Liver (tissue), 9 donors: ENCODE data around the gene DPH3. TPM values are rescaled to one million over a fixed set of nuclear protein-coding genes. Genes with fewer than 3 reads are reported as not detected.

Experiments
- DNase-seq: peaks from one replicate; pipeline ENCODE4 v3.0.0-alpha.2; 2017; ENCODE audit warnings: low spot score
- H3K27ac ChIP-seq, 2 donors: one replicate each; pipeline ENCODE4 v1.7.0; 2013; ENCODE audit warnings: inconsistent platforms in 2 of 2, low read length in 2 of 2, control low read depth in 1 of 2, low read depth in 1 of 2, mild to moderate bottlenecking in 1 of 2
- H3K27me3 ChIP-seq, 4 donors: one replicate each; pipeline versions ENCODE4 v1.6.1 to v1.7.0; 2013; ENCODE audit warnings: low read length in 3 of 4, inconsistent platforms in 1 of 4, mild to moderate bottlenecking in 1 of 4, moderate library complexity in 1 of 4; ENCODE audit not compliant: control insufficient read depth in 4 of 4, insufficient read depth in 4 of 4
- H3K36me3 ChIP-seq, 4 donors: one replicate each; pipeline versions ENCODE4 v1.6.1 to v1.7.0; 2013; ENCODE audit warnings: low read length in 3 of 4, mild to moderate bottlenecking in 3 of 4, low read depth in 1 of 4, moderate library complexity in 1 of 4; ENCODE audit not compliant: control insufficient read depth in 4 of 4, insufficient read depth in 3 of 4
- H3K4me1 ChIP-seq, 4 donors: one replicate each; pipeline versions ENCODE4 v1.6.1 to v1.7.0; 2013; ENCODE audit warnings: low read length in 3 of 4, mild to moderate bottlenecking in 3 of 4, moderate library complexity in 1 of 4; ENCODE audit not compliant: control insufficient read depth in 4 of 4, insufficient read depth in 4 of 4
- H3K4me3 ChIP-seq, 3 donors: one replicate each; pipeline versions ENCODE4 v1.6.1 to v1.7.0; 2013; ENCODE audit warnings: low read length in 3 of 3, control low read depth in 1 of 3, low read depth in 1 of 3, mild to moderate bottlenecking in 1 of 3
- H3K9ac ChIP-seq, 2 donors: one replicate each; pipeline ENCODE4 v1.7.0; 2013; ENCODE audit warnings: low read length in 2 of 2, mild to moderate bottlenecking in 2 of 2, moderate library complexity in 2 of 2, control low read depth in 1 of 2, low read depth in 1 of 2
- H3K9me3 ChIP-seq, 4 donors: one replicate each; pipeline versions ENCODE4 v1.6.1 to v1.7.0; 2013; ENCODE audit warnings: low read length in 3 of 4; ENCODE audit not compliant: control insufficient read depth in 4 of 4
- EGR1 ChIP-seq, 2 donors: IDR thresholded peaks; 2 replicates each; pipeline ENCODE4 v1.6.1; 2016 to 2018; ENCODE audit warnings: antibody characterized with exemption in 2 of 2, low read depth in 2 of 2
- FOXA1 ChIP-seq: IDR thresholded peaks from 2 replicates; pipeline ENCODE4 v1.6.1; 2016; ENCODE audit warnings: antibody characterized with exemption
- FOXA2 ChIP-seq: IDR thresholded peaks from 2 replicates; pipeline ENCODE4 v1.6.1; 2016; ENCODE audit warnings: antibody characterized with exemption
- GABPA ChIP-seq, 2 donors: IDR thresholded peaks in 1 of 2; conservative IDR thresholded peaks in 1 of 2; 2 replicates each; pipeline ENCODE4 v1.6.1; 2016; ENCODE audit warnings: antibody characterized with exemption in 2 of 2, mild to moderate bottlenecking in 1 of 2, moderate library complexity in 1 of 2
- HNF4A ChIP-seq, 2 donors: conservative IDR thresholded peaks; 2 replicates each; pipeline ENCODE4 v1.6.1; 2016; ENCODE audit warnings: antibody characterized with exemption in 2 of 2, mild to moderate bottlenecking in 2 of 2
- HNF4G ChIP-seq: IDR thresholded peaks from 2 replicates; pipeline ENCODE4 v1.6.1; 2016; ENCODE audit warnings: antibody characterized with exemption
- JUND ChIP-seq, 2 donors: IDR thresholded peaks; 2 replicates each; pipeline ENCODE4 v1.6.1; 2016; ENCODE audit warnings: antibody characterized with exemption in 2 of 2
- NR2F2 ChIP-seq: IDR thresholded peaks from 2 replicates; pipeline ENCODE4 v1.6.1; 2016; ENCODE audit warnings: antibody characterized with exemption
- RAD21 ChIP-seq, 2 donors: IDR thresholded peaks; 2 replicates each; pipeline ENCODE4 v1.6.1; 2016; ENCODE audit warnings: antibody characterized with exemption in 2 of 2, mild to moderate bottlenecking in 2 of 2
- RXRA ChIP-seq, 2 donors: IDR thresholded peaks; 2 replicates each; pipeline ENCODE4 v1.6.1; 2017 to 2018; ENCODE audit warnings: antibody characterized with exemption in 2 of 2, mild to moderate bottlenecking in 1 of 2
- SP1 ChIP-seq: IDR thresholded peaks from 2 replicates; pipeline ENCODE4 v1.6.1; 2018; ENCODE audit warnings: antibody characterized with exemption, mild to moderate bottlenecking
- TAF1 ChIP-seq: conservative IDR thresholded peaks from 2 replicates; pipeline ENCODE4 v1.6.1; 2016; ENCODE audit warnings: antibody characterized with exemption, mild to moderate bottlenecking
- YY1 ChIP-seq: IDR thresholded peaks from 2 replicates; pipeline ENCODE4 v1.6.1; 2016; ENCODE audit warnings: antibody characterized with exemption, mild to moderate bottlenecking
- WGBS: extraction: QIAGEN DNeasy Blood & Tissue Kit; methylation state at CpG from one replicate; pipeline ENCODE4 v1.1.7; 2013; 5-methylcytosine and 5-hydroxymethylcytosine counted together
- polyA plus RNA-seq, 2 donors: library from polyadenylated mRNA; stranded (reverse) in 1 of 2; unstranded in 1 of 2; fragments of 200-250 nt in 1 of 2; fragments of >200 nt in 1 of 2; fragmentation: Nextera tagmentation in 1 of 2; extraction: Ambion mirVana in 1 of 2; gene quantifications; one replicate each; pipeline versions ENCODE4 v1.2.1 to v1.2.3, GENCODE V29; 2013 to 2015
- total RNA-seq, 2 donors: library from RNA; depleted of rRNA; stranded (reverse); fragments of >200 nt; gene quantifications; one replicate each; pipeline ENCODE4 v1.2.3, GENCODE V29; 2014
- TF ChIP-seq, protein P1 (sequence below): IDR thresholded peaks from 2 replicates; pipeline ENCODE4 v1.6.1; 2016; ENCODE audit warnings: antibody characterized with exemption
- TF ChIP-seq, protein P2 (sequence below): IDR thresholded peaks from 2 replicates; pipeline ENCODE4 v1.6.1; 2016; ENCODE audit warnings: antibody characterized with exemption
- TF ChIP-seq, protein P3 (sequence below): fragments of 150-350 bp; IDR thresholded peaks from 2 replicates; pipeline ENCODE4 v1.5.1; 2017; ENCODE audit warnings: improper control_type of control experiment, low read depth, low read length; ENCODE audit not compliant: missing input control
- TF ChIP-seq, protein P4 (sequence below): IDR thresholded peaks from 2 replicates; pipeline ENCODE4 v1.6.1; 2016; ENCODE audit warnings: antibody characterized with exemption, mild to moderate bottlenecking
- TF ChIP-seq, protein P5 (sequence below): IDR thresholded peaks from 2 replicates; pipeline ENCODE4 v1.6.1; 2016; ENCODE audit warnings: antibody characterized with exemption
- donor health status: healthy.
- donor health status: healthy.
- donor health status: healthy.
- donor health status: healthy.
- donor health status: healthy.

Gene DPH3
- total and polyA plus RNA-seq, 4 donors = 7.8 to 19.1 (median 11.6) TPM

DNA sequence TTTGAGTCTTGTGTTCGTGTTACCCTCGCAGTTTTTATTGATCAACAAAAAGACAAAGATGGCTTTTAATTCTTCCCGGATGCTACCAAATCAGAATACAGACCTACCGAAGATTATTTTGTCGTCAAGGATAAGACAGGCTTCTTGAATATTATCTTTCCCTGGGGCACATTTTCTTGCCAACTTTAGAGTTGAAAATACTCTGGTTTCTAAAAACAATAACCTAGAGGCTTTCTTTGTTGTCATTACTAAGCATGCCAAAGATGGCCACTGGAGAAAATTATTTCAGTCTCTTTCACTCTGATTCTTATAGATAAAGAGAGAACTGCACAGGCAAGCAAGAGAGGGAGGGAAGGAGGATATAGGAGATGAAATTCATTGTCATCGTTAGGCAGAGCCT lies 34.1 kb upstream of the DPH3 start:
- no peak for DNase-seq
- Histone ChIP-seq H3K9me3 (no peaks in the 10 kb centered on the region), H3K4me3 (no peak overlapping the region), H3K4me1 (peaks cover 0 to 2% (median under 1%) of the 10 kb centered on the region in 4 donors), H3K9ac (no peak overlapping the region), H3K27ac (no peak overlapping the region), H3K36me3 (peaks cover 2 to 10% (median 8%) of the 10 kb centered on the region in 4 donors), H3K27me3 (no peaks in the 10 kb centered on the region)
- WGBS = 91% methylated on average over 6 of the region's 6 CpGs
- TF ChIP-seq, protein P1, sequence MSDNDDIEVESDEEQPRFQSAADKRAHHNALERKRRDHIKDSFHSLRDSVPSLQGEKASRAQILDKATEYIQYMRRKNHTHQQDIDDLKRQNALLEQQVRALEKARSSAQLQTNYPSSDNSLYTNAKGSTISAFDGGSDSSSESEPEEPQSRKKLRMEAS = no peak
- no peak for TF ChIP-seq JUND (IDR thresholded peaks at IDR 0.05)
- no peak for TF ChIP-seq HNF4A (conservative IDR thresholded peaks at IDR 0.05)
- TF ChIP-seq FOXA2 = no peak
- TF ChIP-seq, protein P2, sequence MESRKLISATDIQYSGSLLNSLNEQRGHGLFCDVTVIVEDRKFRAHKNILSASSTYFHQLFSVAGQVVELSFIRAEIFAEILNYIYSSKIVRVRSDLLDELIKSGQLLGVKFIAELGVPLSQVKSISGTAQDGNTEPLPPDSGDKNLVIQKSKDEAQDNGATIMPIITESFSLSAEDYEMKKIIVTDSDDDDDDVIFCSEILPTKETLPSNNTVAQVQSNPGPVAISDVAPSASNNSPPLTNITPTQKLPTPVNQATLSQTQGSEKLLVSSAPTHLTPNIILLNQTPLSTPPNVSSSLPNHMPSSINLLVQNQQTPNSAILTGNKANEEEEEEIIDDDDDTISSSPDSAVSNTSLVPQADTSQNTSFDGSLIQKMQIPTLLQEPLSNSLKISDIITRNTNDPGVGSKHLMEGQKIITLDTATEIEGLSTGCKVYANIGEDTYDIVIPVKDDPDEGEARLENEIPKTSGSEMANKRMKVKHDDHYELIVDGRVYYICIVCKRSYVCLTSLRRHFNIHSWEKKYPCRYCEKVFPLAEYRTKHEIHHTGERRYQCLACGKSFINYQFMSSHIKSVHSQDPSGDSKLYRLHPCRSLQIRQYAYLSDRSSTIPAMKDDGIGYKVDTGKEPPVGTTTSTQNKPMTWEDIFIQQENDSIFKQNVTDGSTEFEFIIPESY = no peak
- no peak for TF ChIP-seq SP1
- TF ChIP-seq NR2F2 = no peak
- no peak for TF ChIP-seq HNF4G
- TF ChIP-seq YY1 = no peak

DNA sequence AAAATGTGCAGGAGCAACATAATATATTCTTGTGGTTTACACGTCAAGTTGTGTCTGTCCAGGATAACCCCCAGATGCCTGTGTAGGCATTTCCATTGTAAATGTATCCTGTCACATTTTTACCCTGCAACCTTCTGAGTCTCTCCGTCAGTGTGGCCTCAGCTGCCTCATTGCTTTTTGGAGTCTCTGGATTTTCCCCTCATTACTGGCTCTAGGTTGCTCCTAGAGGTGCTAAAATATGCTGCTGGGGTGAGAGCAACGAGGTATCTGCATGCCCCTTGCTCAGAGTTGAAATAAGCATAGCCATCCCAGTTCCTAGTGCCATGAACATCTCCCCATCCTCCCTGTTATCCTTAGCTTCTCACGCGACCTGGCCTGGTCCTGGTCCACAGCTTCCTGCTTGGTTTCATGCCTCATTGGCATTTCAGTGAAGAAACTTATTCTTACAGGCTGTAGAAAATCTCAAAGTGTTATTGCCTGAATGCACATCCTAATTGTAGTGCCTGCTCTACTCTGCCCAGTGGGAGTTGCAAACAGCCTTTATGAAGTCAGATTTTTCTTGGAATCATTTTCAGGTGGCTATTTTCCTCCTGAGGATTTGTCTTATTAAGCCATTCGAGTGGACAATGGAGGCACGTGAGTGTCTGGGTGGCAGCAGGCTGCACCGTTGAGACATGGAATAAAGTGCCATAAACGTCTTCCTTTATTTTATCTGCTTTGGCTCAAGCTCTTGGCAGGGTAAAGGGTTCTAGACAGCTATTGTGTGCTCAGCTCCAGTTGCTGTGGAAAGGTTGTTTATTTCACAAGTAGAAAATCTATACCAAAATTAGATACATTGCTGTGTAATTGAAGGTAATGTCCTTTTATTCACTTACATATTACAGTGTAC lies 33.5 kb upstream of the DPH3 start:
- Histone ChIP-seq H3K36me3 (peaks cover 2 to 10% (median 8%) of the 10 kb centered on the region in 4 donors), H3K27ac (no peak overlapping the region), H3K9me3 (no peaks in the 10 kb centered on the region), H3K9ac (no peak overlapping the region), H3K27me3 (no peaks in the 10 kb centered on the region), H3K4me3 (no peak overlapping the region), H3K4me1 (no peaks in the 10 kb centered on the region)
- WGBS = 81% methylated on average over 9 of the region's 9 CpGs
- no peak for DNase-seq
- TF ChIP-seq, protein P3, sequence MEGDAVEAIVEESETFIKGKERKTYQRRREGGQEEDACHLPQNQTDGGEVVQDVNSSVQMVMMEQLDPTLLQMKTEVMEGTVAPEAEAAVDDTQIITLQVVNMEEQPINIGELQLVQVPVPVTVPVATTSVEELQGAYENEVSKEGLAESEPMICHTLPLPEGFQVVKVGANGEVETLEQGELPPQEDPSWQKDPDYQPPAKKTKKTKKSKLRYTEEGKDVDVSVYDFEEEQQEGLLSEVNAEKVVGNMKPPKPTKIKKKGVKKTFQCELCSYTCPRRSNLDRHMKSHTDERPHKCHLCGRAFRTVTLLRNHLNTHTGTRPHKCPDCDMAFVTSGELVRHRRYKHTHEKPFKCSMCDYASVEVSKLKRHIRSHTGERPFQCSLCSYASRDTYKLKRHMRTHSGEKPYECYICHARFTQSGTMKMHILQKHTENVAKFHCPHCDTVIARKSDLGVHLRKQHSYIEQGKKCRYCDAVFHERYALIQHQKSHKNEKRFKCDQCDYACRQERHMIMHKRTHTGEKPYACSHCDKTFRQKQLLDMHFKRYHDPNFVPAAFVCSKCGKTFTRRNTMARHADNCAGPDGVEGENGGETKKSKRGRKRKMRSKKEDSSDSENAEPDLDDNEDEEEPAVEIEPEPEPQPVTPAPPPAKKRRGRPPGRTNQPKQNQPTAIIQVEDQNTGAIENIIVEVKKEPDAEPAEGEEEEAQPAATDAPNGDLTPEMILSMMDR = no peak
- TF ChIP-seq RXRA (IDR thresholded peaks at IDR 0.05) (no peak), NR2F2 (no peak), SP1 (no peak), TAF1 (no peak), YY1 (no peak), FOXA2 (no peak), HNF4A (conservative IDR thresholded peaks at IDR 0.05) (no peak), FOXA1 (no peak), HNF4G (no peak), EGR1 (IDR thresholded peaks at IDR 0.05; ENCODE audit: low read depth in 2 of 2) (no peak), GABPA (IDR thresholded peaks at IDR 0.05 in 1 of 2, conservative IDR thresholded peaks at IDR 0.05 in 1 of 2) (no peak), JUND (IDR thresholded peaks at IDR 0.05) (no peak), RAD21 (IDR thresholded peaks at IDR 0.05) (no peak)
- TF ChIP-seq, protein P4, sequence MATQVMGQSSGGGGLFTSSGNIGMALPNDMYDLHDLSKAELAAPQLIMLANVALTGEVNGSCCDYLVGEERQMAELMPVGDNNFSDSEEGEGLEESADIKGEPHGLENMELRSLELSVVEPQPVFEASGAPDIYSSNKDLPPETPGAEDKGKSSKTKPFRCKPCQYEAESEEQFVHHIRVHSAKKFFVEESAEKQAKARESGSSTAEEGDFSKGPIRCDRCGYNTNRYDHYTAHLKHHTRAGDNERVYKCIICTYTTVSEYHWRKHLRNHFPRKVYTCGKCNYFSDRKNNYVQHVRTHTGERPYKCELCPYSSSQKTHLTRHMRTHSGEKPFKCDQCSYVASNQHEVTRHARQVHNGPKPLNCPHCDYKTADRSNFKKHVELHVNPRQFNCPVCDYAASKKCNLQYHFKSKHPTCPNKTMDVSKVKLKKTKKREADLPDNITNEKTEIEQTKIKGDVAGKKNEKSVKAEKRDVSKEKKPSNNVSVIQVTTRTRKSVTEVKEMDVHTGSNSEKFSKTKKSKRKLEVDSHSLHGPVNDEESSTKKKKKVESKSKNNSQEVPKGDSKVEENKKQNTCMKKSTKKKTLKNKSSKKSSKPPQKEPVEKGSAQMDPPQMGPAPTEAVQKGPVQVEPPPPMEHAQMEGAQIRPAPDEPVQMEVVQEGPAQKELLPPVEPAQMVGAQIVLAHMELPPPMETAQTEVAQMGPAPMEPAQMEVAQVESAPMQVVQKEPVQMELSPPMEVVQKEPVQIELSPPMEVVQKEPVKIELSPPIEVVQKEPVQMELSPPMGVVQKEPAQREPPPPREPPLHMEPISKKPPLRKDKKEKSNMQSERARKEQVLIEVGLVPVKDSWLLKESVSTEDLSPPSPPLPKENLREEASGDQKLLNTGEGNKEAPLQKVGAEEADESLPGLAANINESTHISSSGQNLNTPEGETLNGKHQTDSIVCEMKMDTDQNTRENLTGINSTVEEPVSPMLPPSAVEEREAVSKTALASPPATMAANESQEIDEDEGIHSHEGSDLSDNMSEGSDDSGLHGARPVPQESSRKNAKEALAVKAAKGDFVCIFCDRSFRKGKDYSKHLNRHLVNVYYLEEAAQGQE = no peak
- TF ChIP-seq, protein P2 = no peak
- TF ChIP-seq, protein P1 = no peak
- TF ChIP-seq, protein P5, sequence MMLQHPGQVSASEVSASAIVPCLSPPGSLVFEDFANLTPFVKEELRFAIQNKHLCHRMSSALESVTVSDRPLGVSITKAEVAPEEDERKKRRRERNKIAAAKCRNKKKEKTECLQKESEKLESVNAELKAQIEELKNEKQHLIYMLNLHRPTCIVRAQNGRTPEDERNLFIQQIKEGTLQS = no peak
